HUES64 (cell line): ENCODE data around the gene RNF169.

ENCODE experiments used
- H3K27ac ChIP-seq: 2 replicates; pipeline ENCODE4 v1.7.0; 2013; ENCODE audit warnings: low read depth, low read length, inconsistent platforms
- H3K27me3 ChIP-seq: 2 replicates; pipeline ENCODE4 v1.6.1; 2013; ENCODE audit warnings: mild to moderate bottlenecking, low read length; ENCODE audit not compliant: insufficient read depth
- H3K36me3 ChIP-seq: 2 replicates; pipeline ENCODE4 v1.6.1; 2013; ENCODE audit warnings: mild to moderate bottlenecking, low read length; ENCODE audit not compliant: insufficient read depth
- H3K4me1 ChIP-seq: 2 replicates; pipeline ENCODE4 v1.6.1; 2013; ENCODE audit warnings: mild to moderate bottlenecking, low read length, moderate library complexity; ENCODE audit not compliant: insufficient read depth
- H3K4me3 ChIP-seq: 2 replicates; pipeline ENCODE4 v1.5.1; 2013; ENCODE audit warnings: mild to moderate bottlenecking, low read length, moderate library complexity
- H3K9ac ChIP-seq: 2 replicates; pipeline ENCODE4 v1.6.1; 2013; ENCODE audit warnings: mild to moderate bottlenecking, low read depth, low read length
- H3K9me3 ChIP-seq: 2 replicates; pipeline ENCODE4 v1.6.1; 2013; ENCODE audit warnings: low read depth, low read length; ENCODE audit not compliant: insufficient read depth
- WGBS: fragments of 150-250, 120-280 bp; methylation state at CpG from one replicate; pipeline ENCODE4 v1.1.7; 2013; ENCODE audit warnings: missing lambda C conversion rate; 5-methylcytosine and 5-hydroxymethylcytosine counted together

Gene RNF169

GRCh38 chr11:74849525-74850391 is 101.1 kb downstream of the RNF169 start:
- H3K27ac ChIP-seq: peak overlapping the region; percentile 81
- WGBS: 16% methylated on average over 5 of the region's 7 CpGs
- H3K9ac ChIP-seq: peak overlapping the region; percentile 50; the same call in 1 of the 2 replicates

GRCh38 chr11:74853223-74853622 is 104.6 kb downstream of the RNF169 start:
- H3K9me3 ChIP-seq: no peaks in the 10 kb centered on the region
- H3K4me1 ChIP-seq: peaks cover 24% of the 10 kb centered on the region
- H3K9ac ChIP-seq: no peak overlapping the region
- H3K27ac ChIP-seq: no peak overlapping the region
- 84% methylated on average over 2 of the region's 4 CpGs for WGBS
- no peaks in the 10 kb centered on the region for H3K27me3 ChIP-seq
- no peak overlapping the region for H3K4me3 ChIP-seq
- H3K36me3 ChIP-seq: peaks cover 17% of the 10 kb centered on the region

More at GRCh38 chr11:74849525-74850391, 101.1 kb downstream of the RNF169 start:
- no peaks in the 10 kb centered on the region for H3K27me3 ChIP-seq
- H3K9me3 ChIP-seq: no peaks in the 10 kb centered on the region
- H3K4me3 ChIP-seq: no peak overlapping the region
- peaks cover 31% of the 10 kb centered on the region for H3K36me3 ChIP-seq
- peaks cover 24% of the 10 kb centered on the region for H3K4me1 ChIP-seq

- Histone ChIP-seq H3K36me3 (peaks cover 64% of the 10 kb centered on the region), H3K9ac (no peak overlapping the region), H3K27ac (no peak overlapping the region), H3K9me3 (peaks cover 28% of the 10 kb centered on the region), H3K27me3 (no peaks in the 10 kb centered on the region), H3K4me3 (no peak overlapping the region), H3K4me1 (no peaks in the 10 kb centered on the region)
These were observed 112.1 kb downstream of the RNF169 start for GRCh38 chr11:74860743-74861142.

GRCh38 chr11:74863410-74863809 is 114.8 kb downstream of the RNF169 start:
- Histone ChIP-seq H3K27me3 (no peaks in the 10 kb centered on the region), H3K9me3 (peaks cover 54% of the 10 kb centered on the region), H3K27ac (no peak overlapping the region), H3K4me3 (no peak overlapping the region), H3K36me3 (peaks cover 64% of the 10 kb centered on the region), H3K9ac (no peak overlapping the region), H3K4me1 (no peaks in the 10 kb centered on the region)
- 100% methylated on average over 1 of the region's 2 CpGs for WGBS

- Histone ChIP-seq H3K9me3 (peaks cover 69% of the 10 kb centered on the region), H3K27me3 (no peaks in the 10 kb centered on the region), H3K36me3 (peaks cover 55% of the 10 kb centered on the region)
These were observed 117.9 kb downstream of the RNF169 start for GRCh38 chr11:74866557-74866956.

GRCh38 chr11:74870485-74870884 is 121.8 kb downstream of the RNF169 start:
- no peak overlapping the region for H3K9ac ChIP-seq
- no peak overlapping the region for H3K4me3 ChIP-seq
- no peaks in the 10 kb centered on the region for H3K4me1 ChIP-seq
- H3K27ac ChIP-seq: no peak overlapping the region
- WGBS: 79% methylated on average over 1 of the region's 1 CpG
- H3K9me3 ChIP-seq: peaks cover 76% of the 10 kb centered on the region
- H3K27me3 ChIP-seq: no peaks in the 10 kb centered on the region
- H3K36me3 ChIP-seq: peaks cover 51% of the 10 kb centered on the region; the same call in 1 of the 2 replicates

More at GRCh38 chr11:74866557-74866956, 117.9 kb downstream of the RNF169 start:
- Histone ChIP-seq H3K27ac (no peak overlapping the region), H3K4me1 (no peaks in the 10 kb centered on the region), H3K4me3 (no peak overlapping the region), H3K9ac (no peak overlapping the region)

- Histone ChIP-seq H3K27ac (no peak overlapping the region), H3K27me3 (no peaks in the 10 kb centered on the region), H3K4me3 (no peak overlapping the region), H3K36me3 (peaks cover 50% of the 10 kb centered on the region; the same call in 1 of the 2 replicates), H3K9me3 (peaks cover 71% of the 10 kb centered on the region), H3K4me1 (no peaks in the 10 kb centered on the region), H3K9ac (no peak overlapping the region)
- WGBS: 99% methylated on average over 2 of the region's 2 CpGs
These were observed 122.4 kb downstream of the RNF169 start for GRCh38 chr11:74871037-74871436.

- no peak overlapping the region for H3K9ac ChIP-seq
- H3K9me3 ChIP-seq: peaks cover 22% of the 10 kb centered on the region
- 80% methylated on average over 1 of the region's 1 CpG for WGBS
- no peak overlapping the region for H3K27ac ChIP-seq
- peaks cover 35% of the 10 kb centered on the region for H3K36me3 ChIP-seq
- no peak overlapping the region for H3K4me3 ChIP-seq
- H3K4me1 ChIP-seq: no peaks in the 10 kb centered on the region
- no peaks in the 10 kb centered on the region for H3K27me3 ChIP-seq
These were observed 128.5 kb downstream of the RNF169 start for GRCh38 chr11:74877132-74877531.
